ENCODE data around the gene MACROH2A1.

Gene MACROH2A1

DNA sequence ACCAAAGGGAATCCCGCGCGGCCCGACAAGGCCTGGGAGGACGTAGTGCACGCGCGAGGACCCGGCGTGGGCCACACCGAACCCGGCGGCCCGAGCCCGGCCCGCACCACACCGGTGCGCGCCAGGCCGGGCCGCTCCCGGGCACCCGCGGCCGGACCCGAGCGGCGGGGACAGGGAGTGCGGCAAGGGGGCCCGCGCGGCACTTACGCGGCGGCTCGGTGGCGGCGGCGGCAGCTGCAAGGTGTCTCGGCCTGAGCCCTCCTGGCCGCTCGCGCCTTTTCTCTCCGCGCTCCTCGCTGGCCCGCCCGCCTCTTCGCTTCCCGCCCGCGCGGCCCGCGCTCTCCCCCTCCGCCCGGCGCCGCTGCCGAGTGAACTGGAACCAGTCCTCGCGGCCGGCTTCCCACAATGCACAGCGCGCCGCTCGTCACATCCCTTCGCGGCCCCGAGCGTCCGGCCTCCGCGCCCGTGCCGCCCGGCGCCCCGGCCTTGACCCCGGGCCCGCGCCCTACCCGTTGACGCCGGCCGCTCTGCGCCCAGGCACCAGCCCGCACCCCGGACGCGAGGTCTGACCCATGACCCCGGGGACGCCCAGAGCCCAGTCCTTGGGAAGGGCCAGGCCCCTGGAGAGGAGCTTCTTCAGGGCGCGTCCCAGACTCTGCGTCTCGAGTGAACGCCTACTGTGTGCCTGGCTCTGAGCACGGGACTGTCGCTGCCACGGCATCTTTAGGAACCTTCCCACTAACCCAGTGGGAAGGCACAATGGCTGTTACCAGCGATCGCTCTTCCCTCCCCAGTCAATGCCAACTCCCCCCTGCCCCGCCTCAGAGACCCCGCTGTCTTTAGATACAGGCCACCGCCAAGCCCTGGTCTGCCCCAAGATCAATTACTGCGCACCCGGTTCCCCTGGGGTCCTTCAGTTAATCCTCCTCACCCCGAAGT lies at the start of gene MACROH2A1:
Gene MACROH2A1 (minus strand): TSS at position 377 of the 939 bp plus-strand sequence. CDS start 10,138 bp downstream, outside the sequence.
- no peak for TF ChIP-seq EZH2phosphoT487 (IDR thresholded peaks at IDR 0.05; ENCODE audit: borderline replicate concordance, low read length)
- no peak for TF ChIP-seq CTCF (IDR thresholded peaks at IDR 0.05; ENCODE audit: low read depth, low read length, poor library complexity, severe bottlenecking)
- peaks cover 45% of the 10 kb centered on the region for H3K4me1 ChIP-seq (ENCODE audit: control insufficient read depth, low read length)
- H3K4me2 ChIP-seq (ENCODE audit: low read length): peak within 1 kb of the TSS; percentile 94
- peak within 1 kb of the TSS; percentile 68 for H3K27ac ChIP-seq (ENCODE audit: low read depth, low read length)
- H3K27me3 ChIP-seq (ENCODE audit: control insufficient read depth, low read length): no peaks in the 10 kb centered on the region
- peak within 1 kb of the TSS; percentile 84 for H3K4me3 ChIP-seq (ENCODE audit: low read length)
- H3K9me2 ChIP-seq (replicated peaks; ENCODE audit: control insufficient read depth, low read length): no peaks in the 10 kb centered on the region
- peaks cover 43% of the 10 kb centered on the region for H3K36me3 ChIP-seq (ENCODE audit: control insufficient read depth, low read length)
- no peaks in the 10 kb centered on the region for H3K9me3 ChIP-seq (ENCODE audit: control insufficient read depth, insufficient read depth, low read length)
- H3K79me2 ChIP-seq (ENCODE audit: control insufficient read depth, low read length): peaks cover 60% of the 10 kb centered on the region
- H3F3A ChIP-seq (ENCODE audit: control insufficient read depth, insufficient read depth): no peaks in the 10 kb centered on the region
- peaks cover 27% of the 10 kb centered on the region for H4K20me1 ChIP-seq (ENCODE audit: control insufficient read depth, insufficient read depth, low read depth, low read length)

- H3K4me3 ChIP-seq (ENCODE audit: low read length): no peak overlapping the region
Measured at GRCh38 chr5:135448071-135448739, 49.2 kb upstream of the MACROH2A1 start.

DNA sequence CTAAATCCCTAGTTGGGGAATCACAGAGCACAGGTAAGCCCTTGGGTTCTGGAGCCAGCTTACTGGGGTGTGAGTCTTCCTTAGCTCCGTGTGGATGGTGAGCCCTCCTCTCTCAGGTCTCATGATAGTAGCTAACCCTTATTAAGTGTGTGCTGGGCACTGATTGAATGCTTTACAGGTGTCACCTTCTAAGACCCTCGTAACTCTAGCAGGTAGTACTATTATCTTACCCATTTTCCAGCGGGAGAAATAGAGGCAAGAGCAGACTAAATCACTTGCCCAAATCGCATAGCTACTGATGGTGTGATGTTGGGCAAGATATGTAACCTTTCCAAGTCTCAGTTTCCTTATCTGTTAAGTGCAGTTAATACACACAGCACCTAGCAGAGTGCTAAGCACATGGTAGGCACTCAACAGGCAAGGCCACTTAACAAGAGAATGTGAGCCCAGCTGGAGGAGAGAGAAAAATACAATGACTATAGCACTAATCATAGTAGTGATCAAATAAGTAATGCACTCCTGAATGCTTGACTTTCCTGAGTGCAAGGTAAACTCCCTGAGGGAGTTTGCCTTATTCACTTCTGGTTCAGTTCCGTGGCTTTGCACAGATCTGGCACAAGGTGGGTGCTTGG lies 48.4 kb upstream of the MACROH2A1 start, which contains the start of gene DCANP1:
Gene DCANP1 (minus strand): TSS at position 51 of the 632 bp plus-strand sequence. CDS start 240 bp downstream, outside the sequence.
- H3K4me3 ChIP-seq (ENCODE audit: low read length): no peak within 1 kb of the TSS
- TF ChIP-seq EZH2phosphoT487 (IDR thresholded peaks at IDR 0.05; ENCODE audit: borderline replicate concordance, low read length): no peak
- no peaks in the 10 kb centered on the region for H3K4me1 ChIP-seq (ENCODE audit: control insufficient read depth, low read length)
- H3K27me3 ChIP-seq (ENCODE audit: control insufficient read depth, low read length): peaks cover 18% of the 10 kb centered on the region; the same call in 1 of the 2 replicates
- no peaks in the 10 kb centered on the region for H4K20me1 ChIP-seq (ENCODE audit: control insufficient read depth, insufficient read depth, low read depth, low read length)
- no peak within 1 kb of the TSS for H3K27ac ChIP-seq (ENCODE audit: low read depth, low read length)
- no peaks in the 10 kb centered on the region for H3K36me3 ChIP-seq (ENCODE audit: control insufficient read depth, low read length)
- no peaks in the 10 kb centered on the region for H3K9me3 ChIP-seq (ENCODE audit: control insufficient read depth, insufficient read depth, low read length)
- no peak within 1 kb of the TSS for H3K4me2 ChIP-seq (ENCODE audit: low read length)
- no peaks in the 10 kb centered on the region for H3K9me2 ChIP-seq (replicated peaks; ENCODE audit: control insufficient read depth, low read length)
- H3K79me2 ChIP-seq (ENCODE audit: control insufficient read depth, low read length): no peaks in the 10 kb centered on the region
- no peaks in the 10 kb centered on the region for H3F3A ChIP-seq (ENCODE audit: control insufficient read depth, insufficient read depth)

More at GRCh38 chr5:135448071-135448739, 49.2 kb upstream of the MACROH2A1 start:
- no peaks in the 10 kb centered on the region for H3K36me3 ChIP-seq (ENCODE audit: control insufficient read depth, low read length)
- no peak overlapping the region for H3K27ac ChIP-seq (ENCODE audit: low read depth, low read length)
- H3K79me2 ChIP-seq (ENCODE audit: control insufficient read depth, low read length): no peaks in the 10 kb centered on the region
- H3K4me1 ChIP-seq (ENCODE audit: control insufficient read depth, low read length): no peaks in the 10 kb centered on the region
- no peaks in the 10 kb centered on the region for H3F3A ChIP-seq (ENCODE audit: control insufficient read depth, insufficient read depth)
- no peak overlapping the region for H3K4me2 ChIP-seq (ENCODE audit: low read length)
- H3K27me3 ChIP-seq (ENCODE audit: control insufficient read depth, low read length): peaks cover 16% of the 10 kb centered on the region; the same call in 1 of the 2 replicates
- TF ChIP-seq CTCF (IDR thresholded peaks at IDR 0.05; ENCODE audit: low read depth, low read length, poor library complexity, severe bottlenecking) (no peak), EZH2phosphoT487 (IDR thresholded peaks at IDR 0.05; ENCODE audit: borderline replicate concordance, low read length) (no peak)
- no peaks in the 10 kb centered on the region for H3K9me2 ChIP-seq (replicated peaks; ENCODE audit: control insufficient read depth, low read length)
- no peaks in the 10 kb centered on the region for H4K20me1 ChIP-seq (ENCODE audit: control insufficient read depth, insufficient read depth, low read depth, low read length)
- no peaks in the 10 kb centered on the region for H3K9me3 ChIP-seq (ENCODE audit: control insufficient read depth, insufficient read depth, low read length)
